Breast epithelium (tissue), 3 donors: ENCODE results near the gene TMEM187.

ENCODE experiments used
- CTCF ChIP-seq, 3 donors: fragments of 450-650 bp; IDR thresholded peaks; one replicate each; pipeline ENCODE4 v1.5.1; 2016 to 2017; ENCODE audit warnings: antibody characterized with exemption in 3 of 3, mild to moderate bottlenecking in 3 of 3, moderate library complexity in 3 of 3
- POLR2A ChIP-seq: fragments of 450-650 bp; IDR thresholded peaks from one replicate; pipeline ENCODE4 v1.6.1; 2016; ENCODE audit warnings: antibody characterized with exemption, mild to moderate bottlenecking, moderate library complexity
- POLR2AphosphoS5 ChIP-seq, 3 donors: sonication (generic); formaldehyde crosslinking; IDR thresholded peaks; one replicate each; pipeline ENCODE4 v1.6.1; 2017; ENCODE audit warnings: antibody characterized with exemption in 3 of 3

- no peak for TF ChIP-seq POLR2A
- no peak for TF ChIP-seq CTCF (IDR thresholded peaks at IDR 0.05)
- TF ChIP-seq POLR2AphosphoS5 (IDR thresholded peaks at IDR 0.05): no peak
Measured at GRCh38 chrX:154019633-154020528, 47.3 kb downstream of the TMEM187 start, which contains the start of gene IRAK1.
